HG03025 (cell line): Measurements from ENCODE around the gene KLKB1.

ENCODE experiments used
- ATAC-seq: cut with Tn5 transposase; IDR thresholded peaks from one replicate; pipeline ENCODE4 v1.9.1; 2021; ENCODE audit warnings: mild to moderate bottlenecking, moderate library complexity; ENCODE audit not compliant: unreplicated experiment, low FRiP score

Gene KLKB1

DNA sequence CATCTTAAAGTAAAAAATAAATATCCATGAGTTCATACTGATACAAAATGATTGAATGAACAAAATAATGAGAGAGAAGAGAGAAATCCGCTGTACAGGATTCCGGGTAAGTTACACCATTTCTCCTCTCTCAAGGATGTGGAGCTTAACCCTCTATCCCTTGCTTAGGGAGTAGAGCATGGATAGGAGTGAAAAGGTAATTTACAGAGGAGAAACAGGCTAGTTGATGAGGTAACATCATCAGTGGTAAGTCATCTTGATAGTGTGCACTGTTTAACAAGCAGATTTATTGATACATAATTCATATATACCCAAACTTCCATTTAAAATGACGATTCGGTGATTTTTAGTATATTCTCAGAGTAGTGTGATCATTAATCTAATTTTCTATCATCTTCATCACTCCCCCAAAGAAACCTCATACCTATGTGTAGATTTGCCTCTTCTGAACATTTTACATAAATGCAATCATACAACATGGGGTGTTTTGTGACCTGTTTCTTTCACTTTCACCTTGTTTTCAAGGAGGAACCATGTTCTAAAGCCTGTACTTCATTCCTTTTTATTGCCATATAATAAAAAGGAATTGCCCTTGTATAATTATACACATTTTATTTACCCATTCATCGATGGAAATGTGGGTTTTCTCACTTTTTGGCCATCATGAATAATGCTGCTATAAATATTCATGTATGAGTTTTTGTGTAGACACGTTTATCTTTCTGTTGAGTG is 73.5 kb downstream of the KLKB1 start:
- ATAC-seq, result no peak

- ATAC-seq, result no peak
Measured at GRCh38 chr4:186304216-186304615, 76.9 kb downstream of the KLKB1 start.

DNA sequence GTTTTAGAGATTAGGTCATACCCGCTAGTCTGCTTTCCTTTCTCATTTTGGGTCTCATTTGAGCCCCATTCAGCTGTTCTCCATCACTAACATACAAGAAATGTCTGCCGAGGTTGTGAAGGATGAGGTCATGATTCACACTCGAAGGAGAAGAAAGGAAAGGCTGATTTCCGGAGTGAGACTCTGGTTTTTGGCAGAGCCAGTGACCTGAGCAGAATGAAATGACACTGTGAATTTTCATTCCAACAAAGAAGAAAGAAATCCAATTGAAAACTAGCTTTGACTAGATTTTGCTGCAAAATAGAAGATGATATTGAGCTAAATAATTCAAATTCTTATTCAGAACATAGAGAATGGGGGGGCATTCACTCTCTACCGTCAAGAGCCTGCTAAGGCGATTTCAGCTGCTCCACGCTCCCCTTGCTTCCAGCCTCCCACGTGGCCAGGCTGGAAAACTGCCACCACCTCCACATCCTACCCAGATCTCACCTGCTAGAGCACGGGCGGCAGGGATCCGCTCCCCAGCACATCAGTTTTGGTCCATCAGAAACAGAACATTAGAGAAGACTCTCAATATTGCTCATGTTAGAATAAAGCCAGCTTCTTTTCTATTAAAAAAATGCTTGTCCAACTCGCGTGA is 77.7 kb downstream of the KLKB1 start:
- no peak for ATAC-seq

- no peak for ATAC-seq
Measured at GRCh38 chr4:186307497-186307896, 80.2 kb downstream of the KLKB1 start.

GRCh38 chr4:186307916-186308315 is 80.6 kb downstream of the KLKB1 start:
- ATAC-seq, result no peak
